ENCODE results near the gene CCNT2.

The CCNT2 gene

GRCh38 chr2:134919341-134920210, 954 bp downstream of the CCNT2 start:
- peak overlapping the region; percentile 75 for H3K4me3 ChIP-seq (ENCODE audit: low read length)
- DNase-seq (ENCODE audit: low read depth, low spot score) = no peak
- no peaks in the 10 kb centered on the region for H3K36me3 ChIP-seq (ENCODE audit: control insufficient read depth, insufficient read depth, low read length)
- H3K27ac ChIP-seq (ENCODE audit: low read length) = no peak overlapping the region
- no peaks in the 10 kb centered on the region for H3K9me3 ChIP-seq (ENCODE audit: control insufficient read depth, insufficient read depth, low read length)
- no peaks in the 10 kb centered on the region for H3K27me3 ChIP-seq (ENCODE audit: control insufficient read depth, insufficient read depth, low read length)
- no CpG with 5 or more reads among the region's 30 CpGs for WGBS (ENCODE audit: insufficient coverage, insufficient read length)
- no peaks in the 10 kb centered on the region for H3K4me1 ChIP-seq (ENCODE audit: control insufficient read depth, insufficient read depth, low read length)

- no peak for DNase-seq (ENCODE audit: low read depth, low spot score)
- no peaks in the 10 kb centered on the region for H3K4me1 ChIP-seq (ENCODE audit: control insufficient read depth, insufficient read depth, low read length)
- no CpG with 5 or more reads among the region's 1 CpG for WGBS (ENCODE audit: insufficient coverage, insufficient read length)
- no peak overlapping the region for H3K27ac ChIP-seq (ENCODE audit: low read length)
- H3K9me3 ChIP-seq (ENCODE audit: control insufficient read depth, insufficient read depth, low read length) = no peaks in the 10 kb centered on the region
- H3K27me3 ChIP-seq (ENCODE audit: control insufficient read depth, insufficient read depth, low read length) = no peaks in the 10 kb centered on the region
- H3K4me3 ChIP-seq (ENCODE audit: low read length) = no peak overlapping the region
- no peaks in the 10 kb centered on the region for H3K36me3 ChIP-seq (ENCODE audit: control insufficient read depth, insufficient read depth, low read length)
Observed at GRCh38 chr2:134924912-134925311, 6.3 kb downstream of the CCNT2 start.

DNA sequence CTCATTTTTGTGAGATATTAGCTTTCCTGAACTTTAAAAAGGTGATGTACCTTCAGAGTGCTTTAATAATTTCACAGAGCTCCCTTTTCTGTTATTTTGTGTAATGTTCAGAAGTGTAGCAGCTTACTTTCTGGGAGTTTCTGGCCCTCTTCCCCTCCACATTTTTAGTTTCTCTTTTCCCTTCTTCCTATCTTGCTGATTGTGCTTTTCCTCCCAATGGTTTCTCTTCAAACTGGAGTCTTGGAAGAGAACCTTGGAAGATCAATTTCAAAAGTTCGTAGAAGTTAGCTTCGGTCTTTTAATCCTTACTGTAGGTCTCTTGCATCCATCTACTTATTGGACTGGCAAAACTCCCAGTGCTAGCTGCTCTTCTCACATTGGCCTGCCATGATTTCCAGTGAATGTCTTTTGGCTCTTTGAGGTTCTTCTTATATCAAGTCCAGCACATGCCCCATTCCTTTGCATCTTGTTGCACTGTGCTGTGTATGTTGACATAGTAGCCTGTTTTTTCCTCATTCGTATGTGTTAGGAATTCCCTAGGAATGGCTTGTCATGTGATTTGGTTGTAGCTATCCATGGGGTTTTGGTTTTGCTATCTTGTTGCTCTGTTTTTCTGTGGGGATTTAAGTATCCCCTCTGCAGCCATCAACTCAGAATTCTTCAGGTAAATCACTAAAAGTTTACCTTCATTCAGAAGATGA, 7.8 kb downstream of the CCNT2 start:
- no CpG with 5 or more reads among the region's 3 CpGs for WGBS (ENCODE audit: insufficient coverage, insufficient read length)
- Histone ChIP-seq H3K4me1 (ENCODE audit: control insufficient read depth, insufficient read depth, low read length) (no peaks in the 10 kb centered on the region), H3K27me3 (ENCODE audit: control insufficient read depth, insufficient read depth, low read length) (no peaks in the 10 kb centered on the region), H3K36me3 (ENCODE audit: control insufficient read depth, insufficient read depth, low read length) (no peaks in the 10 kb centered on the region), H3K9me3 (ENCODE audit: control insufficient read depth, insufficient read depth, low read length) (no peaks in the 10 kb centered on the region), H3K4me3 (ENCODE audit: low read length) (no peak overlapping the region), H3K27ac (ENCODE audit: low read length) (no peak overlapping the region)
- no peak for DNase-seq (ENCODE audit: low read depth, low spot score)

GRCh38 chr2:134927195-134927594, 8.6 kb downstream of the CCNT2 start:
- H3K4me1 ChIP-seq (ENCODE audit: control insufficient read depth, insufficient read depth, low read length) = no peaks in the 10 kb centered on the region
- H3K27me3 ChIP-seq (ENCODE audit: control insufficient read depth, insufficient read depth, low read length) = no peaks in the 10 kb centered on the region
- H3K36me3 ChIP-seq (ENCODE audit: control insufficient read depth, insufficient read depth, low read length) = no peaks in the 10 kb centered on the region
- no peak overlapping the region for H3K4me3 ChIP-seq (ENCODE audit: low read length)
- no peaks in the 10 kb centered on the region for H3K9me3 ChIP-seq (ENCODE audit: control insufficient read depth, insufficient read depth, low read length)
- WGBS (ENCODE audit: insufficient coverage, insufficient read length) = no CpG with 5 or more reads among the region's 3 CpGs
- no peak overlapping the region for H3K27ac ChIP-seq (ENCODE audit: low read length)
- DNase-seq (ENCODE audit: low read depth, low spot score) = no peak

- Histone ChIP-seq H3K36me3 (ENCODE audit: control insufficient read depth, insufficient read depth, low read length) (no peaks in the 10 kb centered on the region), H3K27me3 (ENCODE audit: control insufficient read depth, insufficient read depth, low read length) (no peaks in the 10 kb centered on the region), H3K4me3 (ENCODE audit: low read length) (no peak overlapping the region), H3K9me3 (ENCODE audit: control insufficient read depth, insufficient read depth, low read length) (no peaks in the 10 kb centered on the region), H3K4me1 (ENCODE audit: control insufficient read depth, insufficient read depth, low read length) (no peaks in the 10 kb centered on the region), H3K27ac (ENCODE audit: low read length) (no peak overlapping the region)
- no peak for DNase-seq (ENCODE audit: low read depth, low spot score)
- WGBS (ENCODE audit: insufficient coverage, insufficient read length) = no CpG with 5 or more reads among the region's 3 CpGs
Observed at GRCh38 chr2:134932864-134933526, 14.4 kb downstream of the CCNT2 start.

- H3K4me1 ChIP-seq (ENCODE audit: control insufficient read depth, insufficient read depth, low read length) = no peaks in the 10 kb centered on the region
- H3K36me3 ChIP-seq (ENCODE audit: control insufficient read depth, insufficient read depth, low read length) = no peaks in the 10 kb centered on the region
- no peak overlapping the region for H3K27ac ChIP-seq (ENCODE audit: low read length)
- no peaks in the 10 kb centered on the region for H3K27me3 ChIP-seq (ENCODE audit: control insufficient read depth, insufficient read depth, low read length)
- no peak for DNase-seq (ENCODE audit: low read depth, low spot score)
- no peak overlapping the region for H3K4me3 ChIP-seq (ENCODE audit: low read length)
- WGBS (ENCODE audit: insufficient coverage, insufficient read length) = no CpG with 5 or more reads among the region's 1 CpG
- H3K9me3 ChIP-seq (ENCODE audit: control insufficient read depth, insufficient read depth, low read length) = no peaks in the 10 kb centered on the region
Observed at GRCh38 chr2:134933732-134934131, 15.1 kb downstream of the CCNT2 start.

DNA sequence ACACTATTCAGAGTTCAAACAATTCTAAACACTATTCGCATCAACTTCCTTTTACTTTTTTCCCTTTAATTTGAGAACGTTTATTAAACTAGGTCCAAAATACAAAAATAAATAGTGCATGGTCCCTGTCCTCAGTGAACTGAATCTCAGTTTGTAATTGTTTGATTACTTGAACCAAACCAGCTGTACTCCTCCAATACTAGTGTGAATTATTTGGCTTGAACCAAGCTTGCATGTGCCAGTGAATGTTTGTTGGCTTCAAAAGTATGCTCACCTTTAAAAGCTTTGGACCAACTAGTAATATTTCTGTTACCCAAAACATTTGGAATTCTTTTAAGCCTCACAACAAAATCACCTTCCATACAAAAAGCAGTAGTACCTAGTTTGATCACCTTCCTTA, 15.5 kb downstream of the CCNT2 start:
- Histone ChIP-seq H3K9me3 (ENCODE audit: control insufficient read depth, insufficient read depth, low read length) (no peaks in the 10 kb centered on the region), H3K27me3 (ENCODE audit: control insufficient read depth, insufficient read depth, low read length) (no peaks in the 10 kb centered on the region), H3K4me1 (ENCODE audit: control insufficient read depth, insufficient read depth, low read length) (no peaks in the 10 kb centered on the region), H3K4me3 (ENCODE audit: low read length) (no peak overlapping the region), H3K36me3 (ENCODE audit: control insufficient read depth, insufficient read depth, low read length) (no peaks in the 10 kb centered on the region), H3K27ac (ENCODE audit: low read length) (no peak overlapping the region)
- no peak for DNase-seq (ENCODE audit: low read depth, low spot score)
- 100% methylated on average over 2 of the region's 2 CpGs for WGBS (ENCODE audit: insufficient coverage, insufficient read length)

GRCh38 chr2:134934641-134935040, 16.0 kb downstream of the CCNT2 start:
- Histone ChIP-seq H3K36me3 (ENCODE audit: control insufficient read depth, insufficient read depth, low read length) (no peaks in the 10 kb centered on the region), H3K4me3 (ENCODE audit: low read length) (no peak overlapping the region), H3K9me3 (ENCODE audit: control insufficient read depth, insufficient read depth, low read length) (no peaks in the 10 kb centered on the region), H3K27ac (ENCODE audit: low read length) (no peak overlapping the region), H3K4me1 (ENCODE audit: control insufficient read depth, insufficient read depth, low read length) (no peaks in the 10 kb centered on the region), H3K27me3 (ENCODE audit: control insufficient read depth, insufficient read depth, low read length) (no peaks in the 10 kb centered on the region)
- WGBS (ENCODE audit: insufficient coverage, insufficient read length) = no CpG with 5 or more reads among the region's 1 CpG
- no peak for DNase-seq (ENCODE audit: low read depth, low spot score)

DNA sequence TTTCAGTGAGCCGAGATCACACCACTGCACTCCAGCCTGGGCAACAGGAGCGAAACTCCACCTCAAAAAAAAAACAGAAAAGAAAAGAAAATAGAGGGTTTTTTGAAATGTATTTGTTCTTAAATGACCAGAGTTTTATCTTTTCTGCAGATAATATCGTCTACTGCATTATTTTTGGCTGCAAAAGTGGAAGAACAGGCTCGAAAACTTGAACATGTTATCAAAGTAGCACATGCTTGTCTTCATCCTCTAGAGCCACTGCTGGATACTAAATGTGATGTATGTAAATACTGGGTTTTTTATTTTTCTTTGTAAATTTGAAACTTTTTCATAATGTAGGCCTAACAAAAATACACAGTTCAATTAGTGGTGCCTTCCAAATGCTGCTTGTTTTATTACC, 18.1 kb downstream of the CCNT2 start:
- WGBS (ENCODE audit: insufficient coverage, insufficient read length) = no CpG with 5 or more reads among the region's 4 CpGs
- H3K36me3 ChIP-seq (ENCODE audit: control insufficient read depth, insufficient read depth, low read length) = peaks cover 3% of the 10 kb centered on the region; the same call in 1 of the 2 replicates

DNA sequence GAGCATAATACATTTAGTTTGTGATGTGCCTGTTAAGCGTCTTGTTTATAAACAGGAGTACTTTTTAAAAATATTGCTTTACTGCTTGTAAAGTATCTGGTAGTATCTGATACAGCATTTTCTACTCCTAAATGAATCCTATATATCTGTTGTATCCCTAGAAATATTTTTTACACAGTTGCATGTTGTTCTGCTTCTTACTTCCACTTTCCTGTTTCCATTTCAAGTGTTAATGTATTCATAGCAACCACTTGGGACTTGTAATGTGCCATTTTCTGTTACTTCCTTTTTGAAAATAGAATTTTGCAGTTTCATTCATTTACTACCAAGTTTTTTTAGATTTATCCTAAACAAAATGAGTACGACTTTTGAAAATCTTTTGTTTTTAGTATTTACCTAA, 24.9 kb downstream of the CCNT2 start:
- H3K27ac ChIP-seq (ENCODE audit: low read length) = no peak overlapping the region
- WGBS (ENCODE audit: insufficient coverage, insufficient read length) = no CpG with 5 or more reads among the region's 2 CpGs

More for the DNA sequence above, 18.1 kb downstream of the CCNT2 start:
- Histone ChIP-seq H3K9me3 (ENCODE audit: control insufficient read depth, insufficient read depth, low read length) (no peaks in the 10 kb centered on the region), H3K4me3 (ENCODE audit: low read length) (no peak overlapping the region), H3K27me3 (ENCODE audit: control insufficient read depth, insufficient read depth, low read length) (no peaks in the 10 kb centered on the region), H3K27ac (ENCODE audit: low read length) (no peak overlapping the region), H3K4me1 (ENCODE audit: control insufficient read depth, insufficient read depth, low read length) (no peaks in the 10 kb centered on the region)
- DNase-seq (ENCODE audit: low read depth, low spot score) = no peak

More for the DNA sequence above, 24.9 kb downstream of the CCNT2 start:
- no peak for DNase-seq (ENCODE audit: low read depth, low spot score)
- Histone ChIP-seq H3K36me3 (ENCODE audit: control insufficient read depth, insufficient read depth, low read length) (peaks cover 8% of the 10 kb centered on the region; the same call in 1 of the 2 replicates), H3K4me3 (ENCODE audit: low read length) (no peak overlapping the region), H3K4me1 (ENCODE audit: control insufficient read depth, insufficient read depth, low read length) (no peaks in the 10 kb centered on the region), H3K27me3 (ENCODE audit: control insufficient read depth, insufficient read depth, low read length) (no peaks in the 10 kb centered on the region), H3K9me3 (ENCODE audit: control insufficient read depth, insufficient read depth, low read length) (no peaks in the 10 kb centered on the region)

Data from iPS DF 6.9 (cell line).